Measurements from ENCODE around the gene OR2AJ1.
"Not testable (repeated sequence)": the region's sequence is repeated elsewhere in the genome, so short reads cannot be mapped to it uniquely, and the experiment has no call there.

OR2AJ1 gene

DNA sequence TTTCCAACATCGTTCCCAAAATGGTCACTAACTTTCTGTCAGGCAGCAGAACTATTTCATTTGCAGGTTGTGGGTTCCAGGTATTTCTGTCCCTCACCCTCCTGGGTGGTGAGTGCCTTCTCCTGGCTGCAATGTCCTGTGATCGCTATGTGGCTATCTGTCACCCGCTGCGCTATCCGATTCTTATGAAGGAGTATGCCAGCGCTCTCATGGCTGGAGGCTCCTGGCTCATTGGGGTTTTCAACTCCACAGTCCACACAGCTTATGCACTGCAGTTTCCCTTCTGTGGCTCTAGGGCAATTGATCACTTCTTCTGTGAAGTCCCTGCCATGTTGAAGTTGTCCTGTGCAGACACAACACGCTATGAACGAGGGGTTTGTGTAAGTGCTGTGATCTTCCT lies 9.3 kb downstream of the OR2AJ1 start:
- Mint-ChIP-seq H3K4me1 (ENCODE audit: low read depth) (no peaks in the 10 kb centered on the region), H3K9me3 (peaks cover 8% of the 10 kb centered on the region), H3K36me3 (ENCODE audit: low read depth) (no peaks in the 10 kb centered on the region), H3K27me3 (no peaks in the 10 kb centered on the region), H3K4me3 (no peak overlapping the region), H3K27ac (no peak overlapping the region)

DNA sequence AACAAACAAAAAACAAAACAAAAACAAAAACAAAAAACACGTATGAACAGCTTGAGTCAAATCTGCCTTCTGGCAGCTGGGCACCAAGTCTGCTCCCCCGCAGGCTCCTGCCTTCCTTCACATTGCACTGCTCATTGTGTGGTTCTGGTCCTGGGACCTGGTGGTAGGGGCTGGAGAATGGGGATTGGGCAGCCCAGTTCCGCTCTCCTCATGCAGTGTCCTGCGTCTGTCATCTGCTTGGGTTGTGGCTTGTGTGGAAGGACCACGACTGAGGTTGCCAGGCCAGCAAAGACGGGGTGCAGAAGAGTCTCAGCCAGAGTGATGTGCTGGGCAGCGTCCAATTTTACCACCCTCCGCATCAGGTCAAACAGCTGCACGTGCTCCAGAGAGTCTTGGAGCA lies 11.1 kb downstream of the OR2AJ1 start:
- H3K27me3 Mint-ChIP-seq: no peaks in the 10 kb centered on the region
- H3K4me1 Mint-ChIP-seq (ENCODE audit: low read depth): no peaks in the 10 kb centered on the region
- no peaks in the 10 kb centered on the region for H3K36me3 Mint-ChIP-seq (ENCODE audit: low read depth)
- H3K9me3 Mint-ChIP-seq: peaks cover 8% of the 10 kb centered on the region
- no peak overlapping the region for H3K27ac Mint-ChIP-seq
- H3K4me3 Mint-ChIP-seq: no peak overlapping the region

DNA sequence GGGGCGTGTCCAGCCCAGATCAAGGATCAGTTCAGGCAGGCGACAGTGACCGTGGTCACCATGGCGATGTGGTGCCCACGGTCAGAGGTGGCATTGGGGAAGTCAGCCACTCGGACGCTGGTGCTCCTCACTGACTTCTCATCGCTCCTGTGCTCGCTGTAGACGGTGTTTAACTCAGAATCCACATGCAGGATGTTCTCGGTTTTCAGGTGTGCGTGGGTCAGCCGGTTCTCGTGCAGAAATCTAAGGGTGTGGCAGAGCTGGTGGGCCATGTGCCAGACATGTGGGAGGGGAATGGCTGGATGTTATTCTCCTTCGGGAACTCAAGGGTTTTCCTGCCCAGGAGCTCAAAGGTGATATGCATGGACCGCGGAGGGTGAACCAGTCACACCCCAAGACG lies 11.7 kb downstream of the OR2AJ1 start:
- Mint-ChIP-seq H3K27ac (no peak overlapping the region), H3K4me3 (no peak overlapping the region), H3K9me3 (peaks cover 8% of the 10 kb centered on the region), H3K4me1 (ENCODE audit: low read depth) (no peaks in the 10 kb centered on the region), H3K36me3 (ENCODE audit: low read depth) (no peaks in the 10 kb centered on the region), H3K27me3 (no peaks in the 10 kb centered on the region)

DNA sequence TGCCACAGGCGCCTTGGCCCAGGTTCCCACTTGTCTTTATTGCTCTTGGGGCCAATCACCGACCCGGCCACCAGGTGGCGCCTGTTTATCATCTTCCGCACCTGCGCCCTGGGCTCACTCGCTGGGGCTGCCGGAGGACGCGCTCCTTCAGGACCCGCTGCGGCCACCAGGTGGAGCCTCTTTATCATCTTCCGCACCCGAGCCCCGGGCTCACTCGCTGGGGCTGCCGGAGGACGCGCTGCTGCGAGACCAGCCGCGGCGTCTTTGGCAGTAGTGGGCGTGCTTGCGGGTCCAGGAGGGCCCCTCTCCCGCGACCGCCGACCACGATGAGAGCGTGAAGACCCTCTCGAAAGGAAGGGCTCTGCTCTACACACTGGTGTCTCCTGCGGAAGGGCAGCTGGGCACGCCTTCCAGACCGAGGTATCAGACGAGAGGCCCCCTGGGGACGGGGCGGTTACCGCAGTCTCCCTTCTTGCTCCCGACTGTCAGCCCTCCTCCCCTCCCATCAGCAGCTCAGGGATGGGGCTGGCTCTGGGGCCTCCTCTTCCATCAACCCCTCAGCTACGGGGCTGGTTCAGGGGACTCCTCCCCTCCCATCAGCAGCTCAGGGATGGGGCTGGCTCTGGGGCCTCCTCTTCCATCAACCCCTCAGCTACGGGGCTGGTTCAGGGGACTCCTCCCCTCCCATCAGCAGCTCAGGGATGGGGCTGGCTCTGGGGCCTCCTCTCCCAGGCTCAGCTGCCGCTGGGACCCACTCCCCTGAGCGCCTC lies 12.5 kb downstream of the OR2AJ1 start:
- not testable (repeated sequence) for H3K4me3 Mint-ChIP-seq; H3K9me3 Mint-ChIP-seq; H3K27me3 Mint-ChIP-seq; H3K4me1 Mint-ChIP-seq (ENCODE audit: low read depth); H3K27ac Mint-ChIP-seq; H3K36me3 Mint-ChIP-seq (ENCODE audit: low read depth)

DNA sequence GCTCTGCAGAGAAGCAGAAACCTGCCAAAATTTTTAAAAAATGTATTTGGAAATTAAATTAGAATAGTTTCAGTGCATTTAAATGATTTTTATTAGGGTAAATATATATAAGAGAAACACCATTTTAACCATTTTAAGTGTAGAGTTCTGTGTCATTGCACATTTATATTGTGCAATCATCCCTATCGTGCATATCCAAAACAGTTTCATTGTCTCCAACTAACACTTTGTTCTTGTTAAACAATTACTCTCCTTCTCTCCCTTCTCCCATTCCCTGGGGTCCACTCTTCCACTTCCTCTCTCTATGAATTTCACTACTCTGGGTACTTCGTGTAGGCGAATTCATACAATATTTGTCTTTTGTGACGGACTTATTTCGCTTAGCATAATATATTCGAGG lies 17.9 kb downstream of the OR2AJ1 start:
- no peak overlapping the region for H3K27ac Mint-ChIP-seq
- H3K36me3 Mint-ChIP-seq (ENCODE audit: low read depth): no peaks in the 10 kb centered on the region
- no peak overlapping the region for H3K4me3 Mint-ChIP-seq
- H3K9me3 Mint-ChIP-seq: peaks cover 5% of the 10 kb centered on the region
- no peaks in the 10 kb centered on the region for H3K27me3 Mint-ChIP-seq
- no peaks in the 10 kb centered on the region for H3K4me1 Mint-ChIP-seq (ENCODE audit: low read depth)

DNA sequence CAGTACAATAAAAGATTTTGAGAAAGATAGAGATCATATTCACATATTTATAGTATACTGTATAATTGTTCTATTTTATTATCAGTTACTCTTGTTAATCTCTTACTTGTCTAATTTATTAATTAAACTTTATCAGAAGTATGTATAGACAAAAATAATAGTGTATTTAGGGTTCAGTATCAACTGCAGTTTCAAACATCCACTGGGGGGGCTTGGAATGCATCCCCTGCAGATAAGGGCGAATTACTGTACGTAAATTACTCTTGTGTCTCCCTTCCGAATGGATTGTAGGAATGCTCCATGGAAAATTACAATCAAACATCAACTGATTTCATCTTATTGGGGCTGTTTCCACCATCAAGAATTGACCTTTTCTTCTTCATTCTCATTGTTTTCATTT lies 23.9 kb downstream of the OR2AJ1 start, which contains the start of gene OR2L8:
Gene OR2L8, plus strand, starts transcription at position 301 of the 400 bp plus-strand sequence. Its CDS starts 0 bp downstream, at position 301.
- no peaks in the 10 kb centered on the region for H3K4me1 Mint-ChIP-seq (ENCODE audit: low read depth)
- no peaks in the 10 kb centered on the region for H3K27me3 Mint-ChIP-seq
- H3K36me3 Mint-ChIP-seq (ENCODE audit: low read depth): no peaks in the 10 kb centered on the region
- no peak within 1 kb of the TSS for H3K27ac Mint-ChIP-seq
- no peak within 1 kb of the TSS for H3K4me3 Mint-ChIP-seq
- peaks cover 4% of the 10 kb centered on the region for H3K9me3 Mint-ChIP-seq

DNA sequence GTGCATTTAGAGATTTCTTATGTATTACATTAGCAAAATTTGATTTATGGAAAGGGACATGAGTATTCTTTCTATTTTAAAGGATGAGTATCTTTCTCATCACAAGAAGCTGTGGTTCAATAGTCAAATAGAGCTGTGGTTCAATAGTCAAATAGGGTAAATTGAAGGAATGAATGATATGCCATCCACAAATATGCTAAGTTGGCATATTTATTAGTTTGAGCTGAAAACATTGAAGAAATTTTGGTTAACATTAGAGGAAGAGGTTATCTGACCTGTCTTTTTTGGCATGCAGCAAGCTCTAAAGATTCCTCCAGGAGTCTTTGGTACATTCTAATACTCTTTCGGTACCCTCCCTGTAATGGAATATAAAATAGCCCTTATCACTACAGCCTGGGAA lies 28.7 kb downstream of the OR2AJ1 start:
- H3K27ac Mint-ChIP-seq: no peak overlapping the region
- H3K4me1 Mint-ChIP-seq (ENCODE audit: low read depth): no peaks in the 10 kb centered on the region
- no peaks in the 10 kb centered on the region for H3K36me3 Mint-ChIP-seq (ENCODE audit: low read depth)
- H3K27me3 Mint-ChIP-seq: no peaks in the 10 kb centered on the region
- H3K9me3 Mint-ChIP-seq: peaks cover 4% of the 10 kb centered on the region
- no peak overlapping the region for H3K4me3 Mint-ChIP-seq

DNA sequence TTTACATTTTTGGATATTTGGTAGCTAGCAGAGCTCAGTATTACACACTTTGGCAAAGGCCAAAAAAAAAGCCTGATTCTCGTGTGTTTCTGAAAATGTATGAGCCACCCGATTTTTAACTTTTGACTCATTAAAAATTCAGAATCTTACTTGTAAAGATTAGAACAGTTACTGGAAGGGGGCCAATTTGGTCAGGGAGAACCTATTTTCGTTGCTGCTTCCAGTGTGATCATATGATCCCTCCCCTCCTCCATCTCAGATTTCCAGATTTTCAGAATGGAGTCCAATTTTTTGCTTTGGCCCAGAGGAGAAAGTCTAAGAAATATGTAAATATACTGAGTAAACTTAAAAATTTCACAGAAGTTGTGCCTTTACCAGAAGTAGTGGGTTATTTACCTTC lies 37.1 kb downstream of the OR2AJ1 start:
- H3K9me3 Mint-ChIP-seq: peaks cover 5% of the 10 kb centered on the region

DNA sequence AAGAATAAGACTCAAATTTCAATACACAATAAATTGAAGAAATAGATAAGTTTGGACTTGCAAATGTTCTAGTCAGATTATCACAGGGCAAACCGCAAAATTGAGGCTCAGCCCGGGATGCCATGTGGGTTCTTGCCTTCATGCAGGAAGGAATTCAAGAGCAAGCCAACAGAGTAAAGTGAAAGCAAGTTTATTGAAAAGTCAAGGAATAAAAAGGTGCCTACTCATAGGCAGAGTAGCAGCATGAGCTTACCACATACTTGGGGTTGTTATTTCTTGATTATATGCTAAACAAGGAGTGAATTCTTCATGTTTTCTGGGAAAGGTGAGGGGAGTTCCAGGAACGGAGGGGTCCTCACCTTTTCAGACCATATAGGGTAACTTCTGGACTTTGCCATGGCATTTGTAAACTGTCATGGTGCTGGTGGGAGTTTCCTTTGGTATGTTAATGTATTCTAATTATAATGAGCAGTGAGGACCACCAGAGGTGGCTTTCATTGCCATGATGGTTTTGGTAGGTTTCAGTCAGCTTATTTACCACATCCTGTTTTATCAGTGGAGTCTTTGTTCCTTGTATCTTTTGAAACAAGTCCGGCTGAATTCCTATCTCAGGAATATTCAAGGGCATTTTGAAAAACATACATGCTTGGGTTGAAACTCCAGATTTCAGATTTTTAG lies 38.4 kb downstream of the OR2AJ1 start:
- Mint-ChIP-seq H3K27me3 (peaks cover 9% of the 10 kb centered on the region), H3K36me3 (ENCODE audit: low read depth) (no peaks in the 10 kb centered on the region), H3K4me1 (ENCODE audit: low read depth) (no peaks in the 10 kb centered on the region), H3K4me3 (no peak overlapping the region), H3K27ac (no peak overlapping the region), H3K9me3 (peaks cover 5% of the 10 kb centered on the region)

More for the DNA sequence above, 37.1 kb downstream of the OR2AJ1 start:
- Mint-ChIP-seq H3K27ac (no peak overlapping the region), H3K4me1 (ENCODE audit: low read depth) (no peaks in the 10 kb centered on the region), H3K4me3 (no peak overlapping the region), H3K36me3 (ENCODE audit: low read depth) (no peaks in the 10 kb centered on the region), H3K27me3 (peaks cover 5% of the 10 kb centered on the region)

DNA sequence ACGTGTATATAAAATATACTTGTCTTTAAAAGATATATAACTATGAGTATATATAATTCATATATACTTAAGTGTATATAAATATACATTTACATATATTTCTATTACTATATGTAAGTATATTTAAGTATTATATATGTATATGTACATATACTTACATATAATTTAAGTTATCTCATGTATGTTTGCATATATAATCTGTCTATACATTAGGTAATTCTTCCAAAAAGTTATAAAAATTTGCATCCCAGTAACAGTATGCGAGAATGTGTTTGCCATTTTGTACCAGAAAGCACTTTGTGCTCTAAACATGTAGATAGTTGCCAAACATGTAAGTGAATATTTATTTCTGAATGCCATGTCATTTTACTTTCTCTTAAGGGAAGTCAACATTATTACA lies 40.2 kb downstream of the OR2AJ1 start, which contains the start of gene OR2AK2:
Gene OR2AK2, plus strand, starts transcription at position 301 of the 400 bp plus-strand sequence. CDS start 144 bp downstream, outside the sequence.
- Mint-ChIP-seq H3K27ac (no peak within 1 kb of the TSS), H3K27me3 (peaks cover 9% of the 10 kb centered on the region), H3K4me1 (ENCODE audit: low read depth) (no peaks in the 10 kb centered on the region), H3K4me3 (no peak within 1 kb of the TSS), H3K36me3 (ENCODE audit: low read depth) (no peaks in the 10 kb centered on the region), H3K9me3 (peaks cover 5% of the 10 kb centered on the region)

DNA sequence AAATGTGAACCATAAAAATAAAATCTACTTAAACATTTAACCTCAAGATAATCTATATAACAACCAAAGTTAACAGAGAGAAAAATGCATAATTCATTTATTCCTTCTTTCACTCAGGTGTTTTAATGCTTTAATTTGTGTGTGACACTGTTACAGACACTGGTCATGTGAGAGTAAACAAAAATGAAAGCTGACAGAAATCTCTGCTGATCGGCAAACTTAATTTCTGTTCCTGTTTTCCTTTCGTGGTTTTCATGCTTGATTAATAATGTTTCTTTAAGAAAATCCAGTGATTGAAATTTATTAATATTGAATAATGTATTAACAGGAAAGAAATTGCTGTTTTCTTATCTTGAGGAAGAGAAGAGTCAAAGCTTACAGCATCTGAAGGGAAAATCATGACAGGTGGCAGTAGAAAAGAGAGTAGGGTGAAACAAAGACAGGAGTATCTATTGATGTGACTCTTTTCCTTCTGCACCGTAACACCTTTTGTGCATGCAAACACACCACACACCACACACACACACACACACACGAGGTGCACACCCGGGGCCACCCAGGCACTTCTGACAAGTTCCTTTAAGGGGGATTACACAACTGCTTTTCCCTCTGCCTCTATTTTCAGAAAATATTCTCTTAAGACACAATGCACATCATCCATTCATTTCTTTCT lies 42.0 kb downstream of the OR2AJ1 start:
- Mint-ChIP-seq H3K4me3 (no peak overlapping the region), H3K9me3 (no peaks in the 10 kb centered on the region), H3K4me1 (ENCODE audit: low read depth) (no peaks in the 10 kb centered on the region), H3K27me3 (peaks cover 4% of the 10 kb centered on the region), H3K36me3 (ENCODE audit: low read depth) (no peaks in the 10 kb centered on the region), H3K27ac (no peak overlapping the region)

Data from stimulated activated naive CD8-positive, alpha-beta T cell treated with anti-CD3 and anti-CD28 coated beads, Interleukin-15, Interleukin-2, amounts not matched to agents 100 ng/mL and 50 ng/mL, for 24 hours (primary cell).